IMR-90 (cell line): Measurements from ENCODE around the gene COPZ2.

ENCODE experiments used
- BHLHE40 ChIP-seq: fragments of 150-350 bp; IDR thresholded peaks from 2 replicates; pipeline ENCODE4 v1.6.1; 2016; ENCODE audit warnings: mild to moderate bottlenecking, low read depth, low read length
- CEBPB ChIP-seq: IDR thresholded peaks from 2 replicates; pipeline ENCODE4 v1.6.1; 2012; ENCODE audit warnings: low read depth, low read length, improper control_type of control experiment
- CHD1 ChIP-seq: IDR thresholded peaks from 2 replicates; pipeline ENCODE4 v1.6.1; 2012; ENCODE audit warnings: low read depth, low read length, improper control_type of control experiment
- CTCF ChIP-seq: conservative IDR thresholded peaks from 2 replicates; pipeline ENCODE4 v1.5.1; 2012; ENCODE audit warnings: mild to moderate bottlenecking, low read depth, low read length, improper control_type of control experiment
- FOS ChIP-seq: fragments of 150-350 bp; IDR thresholded peaks from 2 replicates; pipeline ENCODE4 v1.6.1; 2016; ENCODE audit warnings: low read depth, low read length
- MAZ ChIP-seq: IDR thresholded peaks from 2 replicates; pipeline ENCODE4 v1.6.1; 2012; ENCODE audit warnings: low read depth, mild to moderate bottlenecking, low read length, improper control_type of control experiment, moderate library complexity, borderline replicate concordance
- MXI1 ChIP-seq: IDR thresholded peaks from 2 replicates; pipeline ENCODE4 v1.6.1; 2012; ENCODE audit warnings: low read depth, mild to moderate bottlenecking, low read length, moderate library complexity, borderline replicate concordance
- POLR2A ChIP-seq: IDR thresholded peaks from 2 replicates; pipeline ENCODE4 v1.6.1; 2012; ENCODE audit warnings: mild to moderate bottlenecking, low read depth, low read length
- RAD21 ChIP-seq: IDR thresholded peaks from 2 replicates; pipeline ENCODE4 v1.6.1; 2012; ENCODE audit warnings: low read length, improper control_type of control experiment
- RCOR1 ChIP-seq: IDR thresholded peaks from 2 replicates; pipeline ENCODE4 v1.6.1; 2012; ENCODE audit warnings: mild to moderate bottlenecking, low read length, improper control_type of control experiment; ENCODE audit not compliant: insufficient replicate concordance
- RFX5 ChIP-seq: IDR thresholded peaks from 2 replicates; pipeline ENCODE4 v1.8.0; 2012; ENCODE audit warnings: low read depth, mild to moderate bottlenecking, low read length, moderate library complexity
- SMC3 ChIP-seq: fragments of 150-350 bp; IDR thresholded peaks from 2 replicates; pipeline ENCODE4 v1.6.1; 2016; ENCODE audit warnings: low read depth, mild to moderate bottlenecking, antibody characterized with exemption, low read length, moderate library complexity
- USF2 ChIP-seq: fragments of 150-350 bp; IDR thresholded peaks from 2 replicates; pipeline ENCODE4 v1.6.1; 2017; ENCODE audit warnings: mild to moderate bottlenecking, antibody characterized with exemption, low read length, low read depth

GRCh38 chr17:48067245-48067644, 29.6 kb upstream of the COPZ2 start:
- TF ChIP-seq CTCF (no peak), RFX5 (no peak), BHLHE40 (no peak), CHD1 (no peak), POLR2A (no peak), MXI1 (no peak), FOS (no peak), RCOR1 (no peak), RAD21 (no peak), USF2 (no peak), CEBPB (no peak), SMC3 (no peak), MAZ (no peak)
